Measurements from ENCODE around the gene NUMB.

NUMB gene

GRCh38 chr14:73478684-73479083 is 20.3 kb upstream of the NUMB start:
- Histone ChIP-seq H4K20me1 (no peaks in the 10 kb centered on the region), H3K9me3 (no peaks in the 10 kb centered on the region), H3K4me3 (no peak overlapping the region), H3K27ac (no peak overlapping the region), H3K4me2 (no peak overlapping the region), H3K27me3 (no peaks in the 10 kb centered on the region), H3K36me3 (no peaks in the 10 kb centered on the region), H3K4me1 (0 out of 2 replicates have a peak, but pooled peaks cover 4% of the 10 kb centered on the region), H3K9ac (no peak overlapping the region)
- no peak for TF ChIP-seq Cebpa-rat (IDR thresholded peaks at IDR 0.05)

DNA sequence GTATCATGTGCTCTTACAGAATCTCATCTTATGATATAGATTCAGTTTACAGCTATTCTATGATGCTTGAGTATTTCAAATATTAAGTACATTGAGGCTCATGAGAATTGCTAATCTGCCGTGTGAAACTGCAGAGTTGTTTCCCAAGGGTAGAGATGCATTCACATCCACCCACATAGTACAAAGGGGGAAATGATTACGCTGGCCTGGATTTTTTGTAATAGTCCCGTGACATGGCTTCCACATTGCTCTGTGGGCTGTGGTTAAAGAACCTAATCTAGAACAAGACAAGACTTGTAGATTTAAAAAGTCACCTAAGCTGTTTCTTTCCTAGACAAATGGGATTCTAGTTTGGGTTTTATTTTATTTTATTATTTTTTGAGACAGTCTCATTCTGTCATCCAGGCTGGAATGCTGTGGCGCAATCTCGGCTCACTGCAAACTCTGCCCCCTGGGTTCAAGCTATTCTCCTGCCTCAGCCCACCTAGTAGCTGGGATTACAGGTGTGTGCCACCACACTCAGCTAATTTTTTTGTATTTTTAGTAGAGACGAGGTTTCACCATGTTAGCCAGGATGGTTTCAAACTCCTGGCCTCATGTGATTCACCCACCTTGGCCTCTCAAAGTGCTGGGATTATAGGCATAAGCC is 19.4 kb upstream of the NUMB start:
- Histone ChIP-seq H4K20me1 (no peaks in the 10 kb centered on the region), H3K9ac (no peak overlapping the region), H3K27ac (no peak overlapping the region), H3K4me3 (no peak overlapping the region), H3K36me3 (no peaks in the 10 kb centered on the region), H3K27me3 (no peaks in the 10 kb centered on the region), H3K4me2 (no peak overlapping the region), H3K9me3 (no peaks in the 10 kb centered on the region), H3K4me1 (0 out of 2 replicates have a peak, but pooled peaks cover 4% of the 10 kb centered on the region)
- TF ChIP-seq Cebpa-rat (IDR thresholded peaks at IDR 0.05), result no peak

DNA sequence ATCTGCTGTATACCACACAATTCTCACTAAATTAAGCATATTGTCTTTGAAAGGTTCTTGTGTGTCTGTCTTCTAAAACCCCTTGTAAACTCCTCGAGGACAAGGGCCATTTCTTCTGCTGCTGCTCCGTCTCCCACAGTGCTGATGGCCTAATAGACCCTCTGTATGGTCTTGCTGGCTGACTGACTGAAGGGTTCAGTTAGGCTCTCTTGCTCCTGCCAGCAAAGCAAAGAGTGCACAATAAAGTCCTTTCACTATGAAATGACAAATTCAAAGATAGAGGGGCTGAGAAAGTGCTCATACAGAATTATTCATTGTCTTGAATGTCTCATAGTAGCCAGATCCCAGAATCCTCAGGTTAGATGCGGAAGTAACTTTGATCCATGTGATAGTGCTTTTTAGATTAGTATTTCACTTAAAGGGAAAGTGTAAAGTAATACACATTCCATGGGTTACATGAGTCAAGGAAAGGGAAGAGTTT is 18.1 kb upstream of the NUMB start:
- Histone ChIP-seq H3K4me2 (no peak overlapping the region), H3K9me3 (no peaks in the 10 kb centered on the region), H3K9ac (no peak overlapping the region), H3K4me3 (no peak overlapping the region), H4K20me1 (no peaks in the 10 kb centered on the region), H3K4me1 (0 out of 2 replicates have a peak, but pooled peaks cover 4% of the 10 kb centered on the region), H3K27ac (no peak overlapping the region), H3K27me3 (no peaks in the 10 kb centered on the region), H3K36me3 (no peaks in the 10 kb centered on the region)
- no peak for TF ChIP-seq Cebpa-rat (IDR thresholded peaks at IDR 0.05)

- Histone ChIP-seq H3K4me3 (no peak overlapping the region), H3K36me3 (no peaks in the 10 kb centered on the region), H4K20me1 (no peaks in the 10 kb centered on the region), H3K9me3 (no peaks in the 10 kb centered on the region), H3K4me1 (0 out of 2 replicates have a peak, but pooled peaks cover 4% of the 10 kb centered on the region), H3K27me3 (no peaks in the 10 kb centered on the region), H3K27ac (no peak overlapping the region), H3K9ac (no peak overlapping the region), H3K4me2 (no peak overlapping the region)
- no peak for TF ChIP-seq Cebpa-rat (IDR thresholded peaks at IDR 0.05)
Observed at GRCh38 chr14:73474952-73475351, 16.6 kb upstream of the NUMB start.

DNA sequence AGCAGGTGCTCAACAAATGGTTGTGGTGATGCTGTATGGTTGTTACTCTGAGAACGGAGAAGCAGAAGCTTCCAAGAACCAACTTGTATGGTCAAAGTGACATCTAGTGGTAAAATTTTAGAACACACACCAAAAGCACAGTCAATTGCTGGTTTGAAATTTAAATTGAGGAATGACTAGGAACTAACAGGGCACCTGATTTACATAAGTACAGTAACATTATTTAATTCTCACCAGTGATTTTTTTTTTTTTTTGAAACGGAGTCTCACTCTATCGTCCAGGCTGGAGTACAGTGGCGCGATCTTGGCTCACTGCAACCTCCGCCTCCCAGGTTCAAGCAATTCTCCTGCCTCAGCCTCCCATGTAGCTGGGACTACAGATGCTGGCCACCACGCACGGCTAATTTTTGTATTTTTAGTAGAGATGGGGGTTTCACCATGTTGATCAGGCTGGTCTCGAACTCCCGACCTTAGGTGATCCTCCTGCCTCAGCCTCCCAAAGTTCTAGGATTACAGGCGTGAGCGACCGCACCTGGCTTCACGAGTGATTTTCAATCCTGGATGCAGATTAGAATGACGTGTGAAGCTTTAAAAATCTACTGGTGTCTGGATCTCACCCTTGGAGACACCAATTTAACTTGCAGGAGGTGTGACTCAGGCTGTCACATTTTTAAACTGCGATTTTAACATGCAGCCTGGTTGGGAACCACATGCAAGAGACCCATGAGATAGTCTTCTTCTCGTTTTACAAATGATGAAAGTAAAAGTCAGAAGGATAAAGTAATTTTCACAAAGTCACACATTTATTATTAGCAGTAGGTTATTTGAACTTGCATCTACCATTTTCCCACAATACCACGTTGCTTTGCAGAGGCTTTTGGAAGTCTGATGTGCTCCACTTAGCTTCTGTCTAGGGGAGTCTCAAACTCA is 14.1 kb upstream of the NUMB start:
- Histone ChIP-seq H3K9me3 (no peaks in the 10 kb centered on the region), H3K4me2 (no peak overlapping the region), H4K20me1 (no peaks in the 10 kb centered on the region), H3K9ac (no peak overlapping the region), H3K36me3 (no peaks in the 10 kb centered on the region), H3K27ac (no peak overlapping the region), H3K27me3 (no peaks in the 10 kb centered on the region), H3K4me1 (no peaks in the 10 kb centered on the region), H3K4me3 (no peak overlapping the region)
- TF ChIP-seq Cebpa-rat (IDR thresholded peaks at IDR 0.05), result no peak

DNA sequence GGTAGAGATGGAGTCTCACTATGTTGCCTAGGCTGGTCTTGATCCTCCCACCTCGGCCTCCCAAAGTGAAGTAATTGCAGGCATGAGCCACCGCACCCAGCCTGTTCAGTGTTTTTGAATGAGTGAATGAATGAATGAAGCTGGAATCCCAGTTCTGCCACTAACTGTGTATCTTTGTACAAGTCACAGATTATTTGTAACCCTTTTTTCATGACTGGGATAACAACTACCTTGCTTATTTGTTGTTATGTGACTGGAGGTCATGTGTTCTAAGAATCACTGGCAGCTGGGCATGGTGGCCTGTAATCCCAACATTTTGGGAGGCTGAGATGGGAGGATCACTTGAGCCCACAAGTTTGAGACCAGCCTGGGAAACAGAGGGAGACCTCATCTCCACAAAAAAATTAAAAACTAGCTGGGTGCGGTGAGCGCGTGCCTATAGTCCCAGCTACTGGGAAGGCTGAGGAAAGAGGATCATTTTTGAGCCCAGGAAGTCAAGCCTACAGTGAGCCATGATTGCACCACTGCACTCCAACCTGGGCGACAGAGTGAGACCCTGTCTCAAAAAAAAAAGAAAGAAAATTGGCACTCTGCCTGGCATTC is 13.3 kb upstream of the NUMB start:
- Histone ChIP-seq H3K9ac (no peak overlapping the region), H3K9me3 (no peaks in the 10 kb centered on the region), H3K36me3 (no peaks in the 10 kb centered on the region), H4K20me1 (no peaks in the 10 kb centered on the region), H3K4me2 (no peak overlapping the region), H3K27me3 (no peaks in the 10 kb centered on the region), H3K4me3 (no peak overlapping the region), H3K4me1 (peaks cover under 1% of the 10 kb centered on the region; the same call in 1 of the 2 replicates), H3K27ac (no peak overlapping the region)
- TF ChIP-seq Cebpa-rat (IDR thresholded peaks at IDR 0.05), result no peak

GRCh38 chr14:73468828-73469375 is 10.6 kb upstream of the NUMB start:
- no peaks in the 10 kb centered on the region for H3K36me3 ChIP-seq
- no peak overlapping the region for H3K4me2 ChIP-seq
- H3K4me3 ChIP-seq, result no peak overlapping the region
- H3K9ac ChIP-seq, result no peak overlapping the region
- H3K27ac ChIP-seq, result no peak overlapping the region
- H3K9me3 ChIP-seq, result no peaks in the 10 kb centered on the region
- H4K20me1 ChIP-seq, result no peaks in the 10 kb centered on the region
- no peaks in the 10 kb centered on the region for H3K27me3 ChIP-seq
- no peak for TF ChIP-seq Cebpa-rat (IDR thresholded peaks at IDR 0.05)
- H3K4me1 ChIP-seq, result peaks cover 27% of the 10 kb centered on the region

- Histone ChIP-seq H3K4me1 (peaks cover 27% of the 10 kb centered on the region), H3K27ac (no peak overlapping the region), H3K9me3 (no peaks in the 10 kb centered on the region), H3K4me2 (no peak overlapping the region), H3K36me3 (no peaks in the 10 kb centered on the region), H3K27me3 (no peaks in the 10 kb centered on the region), H3K4me3 (no peak overlapping the region), H4K20me1 (no peaks in the 10 kb centered on the region), H3K9ac (no peak overlapping the region)
- no peak for TF ChIP-seq Cebpa-rat (IDR thresholded peaks at IDR 0.05)
Observed at GRCh38 chr14:73467800-73468199, 9.5 kb upstream of the NUMB start.

DNA sequence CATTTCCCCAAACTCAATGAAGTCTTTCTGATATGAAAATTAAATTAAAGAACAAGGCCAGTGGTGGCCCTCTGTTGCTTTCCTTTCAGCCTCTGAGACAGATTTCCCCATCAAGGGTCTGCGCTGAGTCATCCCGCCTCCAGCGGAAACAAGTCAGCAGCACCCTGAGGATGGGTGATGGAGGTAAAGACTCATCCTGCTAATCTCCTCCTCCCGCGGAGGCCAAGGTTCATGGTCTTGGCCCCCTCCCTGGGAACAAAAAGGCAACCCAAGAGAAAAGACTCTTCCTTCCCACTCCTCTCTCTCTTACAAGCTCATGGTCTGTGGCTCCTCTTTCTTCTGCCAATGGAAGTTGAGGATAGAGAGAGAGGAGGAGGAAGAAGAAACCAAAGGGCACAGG is 9.0 kb upstream of the NUMB start:
- H4K20me1 ChIP-seq, result no peaks in the 10 kb centered on the region
- no peak overlapping the region for H3K4me2 ChIP-seq
- H3K36me3 ChIP-seq, result no peaks in the 10 kb centered on the region
- no peaks in the 10 kb centered on the region for H3K27me3 ChIP-seq
- TF ChIP-seq Cebpa-rat (IDR thresholded peaks at IDR 0.05), result no peak
- H3K4me1 ChIP-seq, result peaks cover 27% of the 10 kb centered on the region
- H3K9me3 ChIP-seq, result no peaks in the 10 kb centered on the region
- no peak overlapping the region for H3K9ac ChIP-seq
- no peak overlapping the region for H3K4me3 ChIP-seq
- H3K27ac ChIP-seq, result no peak overlapping the region

All from BLaER1 (cell line).